Measurements from ENCODE around the gene UBXN11. TPM values are rescaled to one million over a fixed set of nuclear protein-coding genes. Genes with fewer than 3 reads are reported as not detected.
A peak's percentile ranks its signal among the peaks of the same experiment; 100 is the strongest.

Gene UBXN11
- total and polyA plus RNA-seq, 2 of the 13 experiments (the other 11 are each of a cell fraction or from before 2014, with no cell fraction given): 9.3 to 10.4 TPM

DNA sequence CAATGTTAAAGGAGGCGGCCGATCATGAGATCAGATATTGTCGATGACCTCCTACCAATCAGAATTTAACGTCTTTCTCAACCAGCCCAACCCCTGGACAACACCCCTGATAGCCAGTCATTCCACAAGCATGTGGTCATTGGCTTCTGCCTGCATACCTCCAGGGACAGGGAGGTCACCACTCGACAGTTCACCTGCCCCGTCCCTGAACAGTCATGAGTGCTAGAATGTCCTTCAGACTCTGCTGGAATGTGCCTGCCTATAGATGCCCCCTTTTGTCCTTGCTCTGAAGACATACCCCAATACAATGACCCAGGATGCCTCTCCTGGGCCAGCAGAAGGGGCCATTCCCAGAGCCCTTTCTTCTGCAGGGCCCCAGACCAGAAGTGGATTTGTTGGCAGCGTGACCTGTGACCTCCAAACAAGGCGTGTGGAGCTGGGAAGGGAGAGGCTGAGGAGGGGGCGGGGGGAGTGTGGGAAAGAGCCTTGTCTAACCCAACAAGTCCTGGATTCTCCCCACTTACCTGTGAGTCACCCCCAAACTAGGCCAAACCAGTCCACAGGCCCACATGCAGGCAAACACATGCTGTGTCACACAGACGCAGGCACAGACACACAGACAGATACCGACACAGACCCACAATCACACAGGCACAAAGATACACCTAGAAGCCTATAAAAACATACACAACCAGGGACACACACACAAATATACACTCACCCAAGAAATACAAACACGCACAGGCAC, 45.3 kb upstream of the UBXN11 start (continued):
- TF ChIP-seq, protein P1, sequence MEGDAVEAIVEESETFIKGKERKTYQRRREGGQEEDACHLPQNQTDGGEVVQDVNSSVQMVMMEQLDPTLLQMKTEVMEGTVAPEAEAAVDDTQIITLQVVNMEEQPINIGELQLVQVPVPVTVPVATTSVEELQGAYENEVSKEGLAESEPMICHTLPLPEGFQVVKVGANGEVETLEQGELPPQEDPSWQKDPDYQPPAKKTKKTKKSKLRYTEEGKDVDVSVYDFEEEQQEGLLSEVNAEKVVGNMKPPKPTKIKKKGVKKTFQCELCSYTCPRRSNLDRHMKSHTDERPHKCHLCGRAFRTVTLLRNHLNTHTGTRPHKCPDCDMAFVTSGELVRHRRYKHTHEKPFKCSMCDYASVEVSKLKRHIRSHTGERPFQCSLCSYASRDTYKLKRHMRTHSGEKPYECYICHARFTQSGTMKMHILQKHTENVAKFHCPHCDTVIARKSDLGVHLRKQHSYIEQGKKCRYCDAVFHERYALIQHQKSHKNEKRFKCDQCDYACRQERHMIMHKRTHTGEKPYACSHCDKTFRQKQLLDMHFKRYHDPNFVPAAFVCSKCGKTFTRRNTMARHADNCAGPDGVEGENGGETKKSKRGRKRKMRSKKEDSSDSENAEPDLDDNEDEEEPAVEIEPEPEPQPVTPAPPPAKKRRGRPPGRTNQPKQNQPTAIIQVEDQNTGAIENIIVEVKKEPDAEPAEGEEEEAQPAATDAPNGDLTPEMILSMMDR (CRISPR knock-in tag; IDR thresholded peaks at IDR 0.05): no peak
- TF ChIP-seq NR2F2 (IDR thresholded peaks at IDR 0.05; ENCODE audit: borderline replicate concordance, low read depth): peak; percentile 32
- TF ChIP-seq HOXA3 (CRISPR knock-in tag; IDR thresholded peaks at IDR 0.05): peak; percentile 77
- no peak for TF ChIP-seq HHEX (CRISPR knock-in tag; IDR thresholded peaks at IDR 0.05)
- TF ChIP-seq ZNF362 (CRISPR knock-in tag; IDR thresholded peaks at IDR 0.05; ENCODE audit: borderline replicate concordance): no peak
- no peak for TF ChIP-seq ZNF768 (CRISPR knock-in tag; IDR thresholded peaks at IDR 0.05)
- no peak; the same call in 1 of the 2 replicates for TF ChIP-seq ARHGAP35 (CRISPR knock-in tag; IDR thresholded peaks at IDR 0.05; ENCODE audit: borderline replicate concordance)
- TF ChIP-seq, protein P2, sequence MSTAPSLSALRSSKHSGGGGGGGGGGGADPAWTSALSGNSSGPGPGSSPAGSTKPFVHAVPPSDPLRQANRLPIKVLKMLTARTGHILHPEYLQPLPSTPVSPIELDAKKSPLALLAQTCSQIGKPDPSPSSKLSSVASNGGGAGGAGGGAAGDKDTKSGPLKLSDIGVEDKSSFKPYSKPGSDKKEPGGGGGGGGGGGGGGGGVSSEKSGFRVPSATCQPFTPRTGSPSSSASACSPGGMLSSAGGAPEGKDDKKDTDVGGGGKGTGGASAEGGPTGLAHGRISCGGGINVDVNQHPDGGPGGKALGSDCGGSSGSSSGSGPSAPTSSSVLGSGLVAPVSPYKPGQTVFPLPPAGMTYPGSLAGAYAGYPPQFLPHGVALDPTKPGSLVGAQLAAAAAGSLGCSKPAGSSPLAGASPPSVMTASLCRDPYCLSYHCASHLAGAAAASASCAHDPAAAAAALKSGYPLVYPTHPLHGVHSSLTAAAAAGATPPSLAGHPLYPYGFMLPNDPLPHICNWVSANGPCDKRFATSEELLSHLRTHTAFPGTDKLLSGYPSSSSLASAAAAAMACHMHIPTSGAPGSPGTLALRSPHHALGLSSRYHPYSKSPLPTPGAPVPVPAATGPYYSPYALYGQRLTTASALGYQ (CRISPR knock-in tag; IDR thresholded peaks at IDR 0.05): no peak
- 0 out of 2 replicates have a peak, but pooled peaks have one; percentile 7 for TF ChIP-seq TGIF2 (CRISPR knock-in tag; IDR thresholded peaks at IDR 0.05)
- TF ChIP-seq FOXA3 (CRISPR knock-in tag; IDR thresholded peaks at IDR 0.05): peak; percentile 57; the same call in 1 of the 2 replicates
- no peak for TF ChIP-seq ZBTB3 (CRISPR knock-in tag; IDR thresholded peaks at IDR 0.05; ENCODE audit: borderline replicate concordance, low read depth)
- 0 out of 2 replicates have a peak, but pooled peaks have one; percentile 18 for TF ChIP-seq ZNF589 (CRISPR knock-in tag; conservative IDR thresholded peaks at IDR 0.05)
- no peak for TF ChIP-seq ZBTB37 (CRISPR knock-in tag; IDR thresholded peaks at IDR 0.05)
- no peak for TF ChIP-seq ZNF549 (CRISPR knock-in tag; IDR thresholded peaks at IDR 0.05)
- TF ChIP-seq ATF7-NPFF (CRISPR knock-in tag; IDR thresholded peaks at IDR 0.05; ENCODE audit: low read depth): peak; percentile 48; the same call in 1 of the 2 replicates
- TF ChIP-seq NFE2L1 (CRISPR knock-in tag; IDR thresholded peaks at IDR 0.05; ENCODE audit: borderline replicate concordance): no peak
- peak; percentile 55; the same call in 1 of the 2 replicates for TF ChIP-seq KDM4B (CRISPR knock-in tag; IDR thresholded peaks at IDR 0.05)
- TF ChIP-seq HDAC2 (CRISPR knock-in tag; IDR thresholded peaks at IDR 0.05): peak; percentile 84
- no peak for TF ChIP-seq AHR (CRISPR knock-in tag; IDR thresholded peaks at IDR 0.05)
- no peak for TF ChIP-seq ZNF337 (CRISPR knock-in tag; IDR thresholded peaks at IDR 0.05; ENCODE audit: borderline replicate concordance, low read depth)
- TF ChIP-seq, protein P3, sequence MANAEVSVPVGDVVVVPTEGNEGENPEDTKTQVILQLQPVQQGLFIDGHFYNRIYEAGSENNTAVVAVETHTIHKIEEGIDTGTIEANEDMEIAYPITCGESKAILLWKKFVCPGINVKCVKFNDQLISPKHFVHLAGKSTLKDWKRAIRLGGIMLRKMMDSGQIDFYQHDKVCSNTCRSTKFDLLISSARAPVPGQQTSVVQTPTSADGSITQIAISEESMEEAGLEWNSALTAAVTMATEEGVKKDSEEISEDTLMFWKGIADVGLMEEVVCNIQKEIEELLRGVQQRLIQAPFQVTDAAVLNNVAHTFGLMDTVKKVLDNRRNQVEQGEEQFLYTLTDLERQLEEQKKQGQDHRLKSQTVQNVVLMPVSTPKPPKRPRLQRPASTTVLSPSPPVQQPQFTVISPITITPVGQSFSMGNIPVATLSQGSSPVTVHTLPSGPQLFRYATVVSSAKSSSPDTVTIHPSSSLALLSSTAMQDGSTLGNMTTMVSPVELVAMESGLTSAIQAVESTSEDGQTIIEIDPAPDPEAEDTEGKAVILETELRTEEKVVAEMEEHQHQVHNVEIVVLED (CRISPR knock-in tag; IDR thresholded peaks at IDR 0.05; ENCODE audit: borderline replicate concordance): no peak; the same call in 1 of the 2 replicates
